Esophagus squamous epithelium (tissue), 4 donors: ENCODE results near the gene ZNF431.

Experiments
- POLR2A ChIP-seq, 4 donors: fragments of 450-650 bp; IDR thresholded peaks; one replicate each; pipeline ENCODE4 v1.6.1; 2017; ENCODE audit warnings: antibody characterized with exemption in 4 of 4, mild to moderate bottlenecking in 4 of 4, moderate library complexity in 3 of 4
- TF ChIP-seq, protein P1 (sequence below), 6 experiments: fragments of 450-650 bp in 4 of 6; fragments of 200-600 bp in 2 of 6; sonication (generic) in 2 of 6; IDR thresholded peaks; one replicate each; pipeline ENCODE4 v1.5.1; 2016 to 2019; ENCODE audit warnings: antibody characterized with exemption in 6 of 6, mild to moderate bottlenecking in 4 of 6, moderate library complexity in 4 of 6

DNA sequence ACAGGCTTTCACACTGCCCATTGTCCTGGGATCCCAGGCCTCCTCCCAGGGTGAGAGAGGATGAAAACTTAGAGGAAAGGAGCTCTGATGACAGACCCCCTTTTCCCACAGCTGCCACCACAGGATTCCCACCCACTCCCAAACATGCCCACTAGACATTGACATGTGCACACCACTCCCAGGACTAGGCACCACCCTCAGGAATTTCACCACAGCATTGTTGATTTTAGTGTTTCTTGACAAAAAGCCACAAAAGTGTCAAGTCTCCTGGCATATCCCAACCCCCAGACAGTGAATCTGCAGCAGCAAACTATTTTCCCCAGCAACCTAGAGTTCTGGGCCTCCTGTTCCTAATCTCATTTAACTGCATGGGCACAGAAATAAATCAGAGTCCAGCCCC lies 49.7 kb upstream of the ZNF431 start:
- TF ChIP-seq POLR2A (IDR thresholded peaks at IDR 0.05), result no peak
- TF ChIP-seq, protein P1, sequence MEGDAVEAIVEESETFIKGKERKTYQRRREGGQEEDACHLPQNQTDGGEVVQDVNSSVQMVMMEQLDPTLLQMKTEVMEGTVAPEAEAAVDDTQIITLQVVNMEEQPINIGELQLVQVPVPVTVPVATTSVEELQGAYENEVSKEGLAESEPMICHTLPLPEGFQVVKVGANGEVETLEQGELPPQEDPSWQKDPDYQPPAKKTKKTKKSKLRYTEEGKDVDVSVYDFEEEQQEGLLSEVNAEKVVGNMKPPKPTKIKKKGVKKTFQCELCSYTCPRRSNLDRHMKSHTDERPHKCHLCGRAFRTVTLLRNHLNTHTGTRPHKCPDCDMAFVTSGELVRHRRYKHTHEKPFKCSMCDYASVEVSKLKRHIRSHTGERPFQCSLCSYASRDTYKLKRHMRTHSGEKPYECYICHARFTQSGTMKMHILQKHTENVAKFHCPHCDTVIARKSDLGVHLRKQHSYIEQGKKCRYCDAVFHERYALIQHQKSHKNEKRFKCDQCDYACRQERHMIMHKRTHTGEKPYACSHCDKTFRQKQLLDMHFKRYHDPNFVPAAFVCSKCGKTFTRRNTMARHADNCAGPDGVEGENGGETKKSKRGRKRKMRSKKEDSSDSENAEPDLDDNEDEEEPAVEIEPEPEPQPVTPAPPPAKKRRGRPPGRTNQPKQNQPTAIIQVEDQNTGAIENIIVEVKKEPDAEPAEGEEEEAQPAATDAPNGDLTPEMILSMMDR (IDR thresholded peaks at IDR 0.05), result no peak
